NOMO-1 treated with DMSO at 0.1 percent for 48 hours (cell line): ENCODE results near the gene BNIP1.

Experiments
- DNase-seq: peaks from one replicate; lab custom pipeline; 2025; ENCODE audit not compliant: unreplicated experiment; lab: John Stamatoyannopoulos, UW

BNIP1 gene

DNA sequence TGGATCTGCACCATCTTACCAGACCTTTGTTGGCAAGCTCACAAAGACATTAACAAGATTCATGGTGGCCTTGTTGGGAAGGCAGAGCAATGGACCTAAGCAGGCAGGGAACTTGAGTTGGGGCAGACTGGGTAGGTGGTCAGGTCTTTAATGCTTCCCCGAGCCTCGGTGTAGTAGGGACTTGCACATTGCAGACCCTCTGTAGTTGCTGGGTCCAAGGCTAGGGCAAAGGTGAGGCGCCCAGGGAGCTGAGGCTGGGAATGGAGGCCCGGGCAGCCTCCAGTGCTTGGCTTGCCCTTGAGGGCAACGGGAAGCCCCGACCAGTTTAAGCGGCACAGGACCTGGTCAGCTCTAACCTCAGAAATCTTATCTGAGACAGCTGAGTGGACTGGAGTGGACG lies 66.5 kb downstream of the BNIP1 start:
- no peak for DNase-seq

DNA sequence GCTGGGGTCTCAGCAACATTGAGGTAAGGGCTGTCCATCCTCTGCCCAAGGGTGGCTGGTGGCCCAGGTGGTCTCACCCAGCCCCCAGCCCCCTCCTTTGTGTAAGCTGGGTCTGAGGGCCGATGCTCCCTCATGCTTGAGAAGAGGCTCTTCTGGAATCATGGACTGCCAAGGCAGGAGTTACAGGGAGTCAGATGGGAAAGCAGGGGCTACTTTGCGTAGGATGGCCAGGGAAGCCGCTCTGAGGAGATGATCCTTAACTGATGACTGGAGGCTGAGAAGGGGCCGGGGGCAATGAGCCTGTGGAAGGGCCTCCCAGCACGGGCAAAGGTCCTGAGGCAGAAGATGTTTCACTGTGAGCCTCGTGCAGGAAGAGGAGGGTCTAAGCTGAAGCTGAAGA lies 67.0 kb downstream of the BNIP1 start:
- DNase-seq = no peak

DNA sequence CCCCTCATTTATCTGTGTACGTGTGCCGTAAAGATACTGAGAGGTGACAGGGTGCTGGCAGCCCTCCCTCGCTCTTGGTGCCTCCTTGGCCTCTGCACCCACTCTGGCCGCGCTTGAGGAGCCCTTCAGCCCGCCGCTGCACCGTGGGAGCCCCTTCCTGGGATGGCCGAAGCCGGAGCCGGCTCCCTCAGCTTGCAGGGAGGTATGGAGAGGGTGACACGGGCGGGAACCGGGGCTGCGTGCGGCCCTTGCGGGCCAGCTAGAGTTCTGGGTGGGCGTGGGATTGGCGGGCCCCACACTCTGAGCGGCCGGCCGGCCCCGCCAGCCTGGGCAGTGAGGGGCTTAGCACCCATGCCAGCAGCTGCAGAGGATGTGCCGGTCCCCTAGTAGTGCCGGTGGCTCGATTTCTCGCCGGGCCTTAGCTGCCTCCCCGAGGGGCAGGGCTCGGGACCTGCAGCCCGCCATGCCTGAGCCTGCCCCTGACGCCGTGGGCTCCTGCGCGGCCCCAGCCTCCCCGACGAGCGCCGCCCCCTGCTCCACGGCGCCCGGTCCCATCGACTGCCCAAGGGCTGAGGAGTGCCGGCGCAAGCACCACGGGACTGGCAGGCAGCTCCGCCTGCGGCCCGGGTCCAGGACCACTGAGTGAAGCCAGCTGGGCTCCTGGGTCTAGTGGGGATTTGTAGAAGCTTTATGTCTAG lies 69.1 kb downstream of the BNIP1 start:
- no peak for DNase-seq
